Measurements from ENCODE around the gene RTN4RL2.

Gene RTN4RL2

GRCh38 chr11:57490456-57491248, 30.3 kb downstream of the RTN4RL2 start:
- no peak overlapping the region for H3K27ac ChIP-seq

GRCh38 chr11:57491371-57492061, 31.2 kb downstream of the RTN4RL2 start:
- TF ChIP-seq ZFX (IDR thresholded peaks at IDR 0.05) (no peak), CTCF (conservative IDR thresholded peaks at IDR 0.05) (peak; percentile 78; the same call in 1 of the 2 replicates)
- H3K27ac ChIP-seq: no peak overlapping the region

More at GRCh38 chr11:57490456-57491248, 30.3 kb downstream of the RTN4RL2 start:
- TF ChIP-seq CTCF (conservative IDR thresholded peaks at IDR 0.05): no peak
- no peak for TF ChIP-seq ZFX (IDR thresholded peaks at IDR 0.05)

- peak overlapping the region; percentile 46 for H3K27ac ChIP-seq
- no peak for TF ChIP-seq ZFX (IDR thresholded peaks at IDR 0.05)
- peak; percentile 91 for TF ChIP-seq CTCF (conservative IDR thresholded peaks at IDR 0.05)
These were observed 33.5 kb downstream of the RTN4RL2 start for GRCh38 chr11:57493507-57494503.

GRCh38 chr11:57496109-57496820, 35.9 kb downstream of the RTN4RL2 start:
- H3K27ac ChIP-seq: peak overlapping the region; percentile 86; the same call in 1 of the 2 replicates

GRCh38 chr11:57497303-57498247, 37.2 kb downstream of the RTN4RL2 start:
- H3K27ac ChIP-seq: peak overlapping the region; percentile 86
- no peak for TF ChIP-seq ZFX (IDR thresholded peaks at IDR 0.05)
- no peak for TF ChIP-seq CTCF (conservative IDR thresholded peaks at IDR 0.05)

More at GRCh38 chr11:57496109-57496820, 35.9 kb downstream of the RTN4RL2 start:
- TF ChIP-seq ZFX (IDR thresholded peaks at IDR 0.05) (no peak), CTCF (conservative IDR thresholded peaks at IDR 0.05) (no peak)

GRCh38 chr11:57498540-57498939, 38.2 kb downstream of the RTN4RL2 start:
- peak overlapping the region; percentile 86 for H3K27ac ChIP-seq
- TF ChIP-seq ZFX (IDR thresholded peaks at IDR 0.05): no peak
